ENCODE data around the gene AZU1.

AZU1 gene

GRCh38 chr19:797528-798414 lies 29.9 kb upstream of the AZU1 start:
- DNase-seq (ENCODE audit: low read depth), result peak; percentile 90

GRCh38 chr19:798415-799075 lies 29.1 kb upstream of the AZU1 start:
- no peak for DNase-seq (ENCODE audit: low read depth)

DNA sequence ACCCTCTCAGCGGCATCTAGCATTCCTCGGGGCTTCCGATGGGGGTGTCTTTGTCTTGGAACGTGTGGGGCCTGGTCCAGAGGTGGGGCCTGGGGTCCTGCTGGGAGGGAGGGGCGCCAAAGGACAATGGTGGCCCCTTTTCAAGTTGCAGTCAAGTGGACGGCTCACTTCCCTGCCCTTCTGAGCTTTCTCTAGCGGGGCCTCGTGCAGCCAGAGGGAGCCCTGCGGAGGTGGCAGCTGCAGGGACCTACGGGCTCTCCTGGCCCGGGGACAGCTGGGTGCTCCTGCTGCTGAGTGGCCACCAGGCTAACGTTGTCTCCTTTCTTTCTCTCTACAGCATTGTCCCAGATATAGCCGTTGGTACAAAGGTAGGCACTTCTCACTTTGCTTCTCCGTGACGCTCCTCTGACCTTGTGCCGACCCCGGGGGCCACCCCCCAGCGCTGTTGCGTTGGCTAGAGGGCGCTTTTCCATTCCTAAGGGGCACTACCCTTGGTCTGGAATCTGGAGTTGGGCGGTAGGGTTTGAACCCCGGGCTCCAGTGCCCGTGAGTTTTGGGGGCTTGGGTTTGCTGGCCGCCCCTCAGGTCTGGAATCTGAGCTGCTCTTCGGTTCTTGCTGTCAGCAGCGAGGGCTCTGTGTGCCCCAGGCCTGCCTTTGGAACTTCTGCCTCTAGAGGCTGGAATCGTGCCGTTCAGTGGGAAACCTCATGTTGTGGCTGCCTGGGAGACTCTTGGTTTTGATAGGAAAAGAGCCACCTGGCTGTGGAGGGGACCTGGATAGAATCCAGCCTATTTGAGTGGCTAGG lies 28.4 kb upstream of the AZU1 start:
- peak; percentile 64 for DNase-seq (ENCODE audit: low read depth)

DNA sequence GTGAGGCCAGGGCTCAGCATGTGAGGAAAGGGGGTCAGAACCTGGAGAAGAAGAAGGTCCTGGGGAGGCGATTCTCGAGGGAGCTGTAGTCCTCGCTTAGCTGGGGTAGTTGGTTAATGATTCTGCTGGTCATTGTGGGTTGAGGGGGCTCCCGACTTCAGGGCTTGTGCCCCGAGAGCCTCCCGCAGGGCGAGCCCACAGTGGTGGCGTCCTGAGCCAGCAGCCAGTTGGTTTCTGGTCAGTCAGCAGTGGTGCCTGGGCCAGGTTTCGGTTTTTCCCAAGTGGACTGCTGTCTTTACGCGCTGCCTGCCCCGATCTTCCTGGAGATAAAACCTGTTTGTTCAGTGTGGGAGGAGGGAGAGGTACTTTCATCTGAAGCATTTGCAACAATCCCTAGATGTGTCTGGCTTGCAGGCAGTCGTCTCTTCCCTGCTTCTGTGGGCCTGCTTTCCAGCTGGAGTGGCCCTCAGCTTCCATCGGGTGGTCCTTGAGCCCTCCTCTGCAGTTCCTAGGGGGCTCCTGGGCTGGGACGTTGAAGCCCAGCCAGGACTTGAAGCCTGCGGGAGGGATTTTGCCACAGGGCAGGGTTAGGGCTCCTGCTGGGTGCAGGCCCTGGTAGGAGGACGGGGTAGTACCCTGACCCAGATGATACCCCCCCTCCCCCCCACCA lies 27.1 kb upstream of the AZU1 start:
- peak; percentile 29 for DNase-seq (ENCODE audit: low read depth)

DNA sequence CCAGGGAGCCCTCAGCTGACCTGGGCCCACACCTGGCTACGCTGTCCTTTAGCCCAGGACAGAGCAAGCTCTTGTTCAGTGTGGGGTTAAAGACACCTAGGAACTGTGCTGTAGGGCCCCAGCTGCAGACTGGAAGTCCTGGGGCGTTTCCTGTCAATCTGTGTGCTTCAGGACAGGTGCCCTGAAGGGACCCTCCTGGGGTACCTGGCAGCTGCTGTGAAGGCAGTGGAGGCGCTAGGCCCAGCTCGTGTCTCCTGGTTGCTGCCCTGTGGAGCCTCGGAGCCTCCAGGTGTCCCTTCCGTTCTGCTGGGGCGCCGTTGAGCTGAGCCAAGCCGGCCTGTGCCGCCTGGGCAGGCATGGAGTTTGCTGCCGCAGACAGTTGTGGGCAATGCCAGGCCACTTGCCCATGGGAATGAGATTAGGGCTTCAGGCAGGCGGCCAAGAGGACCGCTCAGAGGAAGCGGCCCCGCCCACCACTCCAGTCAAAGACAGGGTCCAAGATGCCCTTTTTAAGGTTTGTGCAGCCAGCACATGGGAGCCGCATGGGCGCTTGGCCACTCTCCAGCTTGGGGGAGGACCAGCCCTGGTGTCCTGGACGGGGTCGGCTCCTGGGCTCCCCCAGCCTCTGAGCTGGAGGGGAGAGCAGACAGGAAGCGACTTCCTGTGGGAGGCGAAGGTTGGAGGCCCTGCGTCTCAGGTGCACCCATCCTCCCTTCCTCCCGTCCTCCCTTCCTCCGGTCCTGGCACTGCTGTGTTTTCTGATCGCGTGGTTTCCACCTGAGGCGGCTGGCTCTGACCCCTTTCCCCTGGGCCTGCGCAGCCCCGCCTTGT lies 26.4 kb upstream of the AZU1 start:
- DNase-seq (ENCODE audit: low read depth), result peak; percentile 54

- DNase-seq (ENCODE audit: low read depth), result peak; percentile 37
These were observed 25.7 kb upstream of the AZU1 start for GRCh38 chr19:801861-802497.

DNA sequence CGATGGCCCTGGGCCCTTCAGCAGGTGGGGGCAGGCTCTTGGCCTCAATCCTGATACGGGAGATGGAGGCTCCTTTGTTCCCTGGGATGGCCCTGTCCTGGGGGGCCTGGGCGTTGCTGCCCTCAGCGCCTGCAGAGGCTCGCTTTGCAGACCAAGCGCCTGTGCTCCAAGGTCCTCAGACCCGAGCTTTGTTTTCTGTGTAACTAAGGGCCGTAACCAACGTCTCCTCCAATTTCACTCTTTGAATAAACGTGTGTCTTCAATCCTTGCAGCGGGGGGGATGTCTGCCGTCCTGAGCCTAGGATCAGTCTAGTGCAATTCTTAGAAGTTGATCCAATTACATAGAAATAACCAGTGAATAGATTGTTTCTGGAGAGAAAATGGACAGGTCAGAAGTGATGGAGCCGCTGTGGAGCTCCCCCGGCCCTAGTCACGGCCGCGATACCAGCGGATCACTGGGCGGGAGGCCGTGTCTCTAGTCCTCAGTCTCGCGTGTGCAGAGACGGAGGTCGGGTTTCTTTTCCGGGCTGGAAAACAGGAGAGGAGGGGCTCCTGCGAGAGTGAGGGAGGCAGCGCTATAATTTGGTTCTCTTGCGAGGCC lies 25.0 kb upstream of the AZU1 start:
- no peak for DNase-seq (ENCODE audit: low read depth)

DNA sequence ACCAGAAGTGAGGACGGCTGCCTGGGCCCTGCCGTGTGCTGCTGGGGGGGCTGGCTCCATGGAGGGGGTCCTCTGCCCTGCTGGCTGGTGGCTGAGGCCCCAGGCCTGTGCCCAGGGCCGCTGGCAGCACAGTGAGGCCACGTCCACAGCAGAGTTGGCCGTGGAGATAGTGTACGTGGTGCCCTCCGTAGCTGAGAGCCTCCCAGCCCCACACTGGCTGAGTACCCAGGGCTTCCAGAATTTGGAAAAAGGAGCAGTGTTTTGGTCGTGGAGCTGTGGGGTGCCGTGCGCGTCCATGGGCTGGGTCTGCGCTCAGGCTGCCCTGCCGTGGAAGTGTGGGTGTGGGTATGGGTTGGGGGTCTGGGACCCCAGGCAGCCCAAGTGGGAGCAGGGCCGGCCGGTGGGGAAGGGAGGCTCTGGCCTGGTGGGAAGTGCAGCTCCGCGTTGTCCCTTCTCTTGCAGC lies 24.5 kb upstream of the AZU1 start:
- no peak for DNase-seq (ENCODE audit: low read depth)

DNA sequence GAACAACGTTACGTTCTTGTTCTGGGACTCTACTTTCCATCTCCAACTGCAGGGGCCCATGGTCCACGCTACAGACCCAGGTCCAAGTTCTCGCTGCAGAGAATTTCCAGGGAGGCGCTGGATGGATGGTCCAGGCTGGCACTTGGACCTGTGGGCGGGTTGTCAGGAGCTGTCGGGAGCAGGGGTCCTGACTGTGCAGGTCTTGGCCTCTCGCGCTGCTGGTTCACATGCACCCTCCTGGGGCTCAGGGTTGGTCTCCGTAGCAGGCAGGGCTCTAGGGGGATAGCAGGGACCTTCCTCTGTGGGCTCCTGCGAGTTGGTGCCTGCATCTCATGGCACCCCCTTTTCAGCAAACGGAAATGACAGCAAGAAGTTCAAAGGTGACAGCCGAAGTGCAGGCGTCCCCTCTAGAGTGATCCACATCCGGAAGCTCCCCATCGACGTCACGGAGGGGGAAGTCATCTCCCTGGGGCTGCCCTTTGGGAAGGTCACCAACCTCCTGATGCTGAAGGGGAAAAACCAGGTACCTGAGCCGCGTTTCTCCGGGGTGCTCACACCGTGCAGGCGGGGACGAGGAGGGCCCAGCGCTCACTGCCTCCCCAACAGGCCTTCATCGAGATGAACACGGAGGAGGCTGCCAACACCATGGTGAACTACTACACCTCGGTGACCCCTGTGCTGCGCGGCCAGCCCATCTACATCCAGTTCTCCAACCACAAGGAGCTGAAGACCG lies 23.8 kb upstream of the AZU1 start:
- no peak for DNase-seq (ENCODE audit: low read depth)

DNA sequence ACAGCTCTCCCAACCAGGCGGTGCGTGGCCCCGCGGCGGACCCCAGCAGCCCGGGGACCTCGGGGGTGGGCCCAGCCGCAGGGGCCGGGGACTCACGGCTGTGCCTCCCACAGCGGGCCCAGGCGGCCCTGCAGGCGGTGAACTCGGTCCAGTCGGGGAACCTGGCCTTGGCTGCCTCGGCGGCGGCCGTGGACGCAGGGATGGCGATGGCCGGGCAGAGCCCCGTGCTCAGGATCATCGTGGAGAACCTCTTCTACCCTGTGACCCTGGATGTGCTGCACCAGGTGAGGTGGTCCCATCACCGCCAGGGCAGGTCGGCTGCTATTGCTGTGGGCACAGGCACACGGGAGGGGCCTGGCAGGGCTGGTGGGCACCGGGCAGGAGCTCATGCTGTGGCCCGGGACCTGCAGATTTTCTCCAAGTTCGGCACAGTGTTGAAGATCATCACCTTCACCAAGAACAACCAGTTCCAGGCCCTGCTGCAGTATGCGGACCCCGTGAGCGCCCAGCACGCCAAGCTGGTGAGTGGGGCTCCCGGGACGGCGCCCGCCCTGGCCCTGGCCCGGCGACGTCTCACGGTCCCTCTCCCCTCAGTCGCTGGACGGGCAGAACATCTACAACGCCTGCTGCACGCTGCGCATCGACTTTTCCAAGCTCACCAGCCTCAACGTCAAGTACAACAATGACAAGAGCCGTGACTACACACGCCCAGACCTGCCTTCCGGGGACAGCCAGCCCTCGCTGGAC lies 23.0 kb upstream of the AZU1 start:
- no peak for DNase-seq (ENCODE audit: low read depth)

GRCh38 chr19:805166-805551 lies 22.5 kb upstream of the AZU1 start:
- no peak for DNase-seq (ENCODE audit: low read depth)

GRCh38 chr19:805600-806550 lies 21.8 kb upstream of the AZU1 start:
- no peak for DNase-seq (ENCODE audit: low read depth)

DNA sequence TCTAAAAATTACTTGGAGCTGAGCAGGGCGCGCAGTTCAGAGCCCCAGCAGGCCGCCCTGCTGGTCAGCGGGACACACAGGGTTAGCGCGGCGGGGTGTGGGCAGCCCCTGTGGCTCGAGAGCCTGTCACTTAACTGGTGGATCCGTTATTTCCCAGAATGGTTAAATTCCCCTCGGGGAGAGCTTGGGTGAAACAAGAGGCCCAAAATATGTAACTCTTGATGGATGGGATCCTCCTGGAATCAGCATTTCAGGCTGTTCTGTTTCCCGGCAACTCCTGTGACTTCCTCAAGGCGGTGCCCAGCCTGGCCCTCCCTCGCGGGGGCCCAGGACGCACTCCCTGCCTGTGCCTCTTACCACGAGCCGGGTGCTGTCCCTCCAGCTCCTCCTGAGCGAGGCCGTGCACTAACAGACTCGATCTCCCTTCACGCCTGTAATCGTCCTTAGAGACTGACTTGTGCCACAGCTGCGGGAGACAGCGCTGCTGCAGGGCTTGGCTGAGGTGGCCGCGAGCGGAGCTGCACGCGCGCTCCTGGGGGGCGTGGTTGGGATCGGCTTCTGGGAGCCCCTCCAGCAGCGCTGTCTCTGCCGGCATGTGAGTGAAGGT lies 20.7 kb upstream of the AZU1 start:
- no peak for DNase-seq (ENCODE audit: low read depth)

DNA sequence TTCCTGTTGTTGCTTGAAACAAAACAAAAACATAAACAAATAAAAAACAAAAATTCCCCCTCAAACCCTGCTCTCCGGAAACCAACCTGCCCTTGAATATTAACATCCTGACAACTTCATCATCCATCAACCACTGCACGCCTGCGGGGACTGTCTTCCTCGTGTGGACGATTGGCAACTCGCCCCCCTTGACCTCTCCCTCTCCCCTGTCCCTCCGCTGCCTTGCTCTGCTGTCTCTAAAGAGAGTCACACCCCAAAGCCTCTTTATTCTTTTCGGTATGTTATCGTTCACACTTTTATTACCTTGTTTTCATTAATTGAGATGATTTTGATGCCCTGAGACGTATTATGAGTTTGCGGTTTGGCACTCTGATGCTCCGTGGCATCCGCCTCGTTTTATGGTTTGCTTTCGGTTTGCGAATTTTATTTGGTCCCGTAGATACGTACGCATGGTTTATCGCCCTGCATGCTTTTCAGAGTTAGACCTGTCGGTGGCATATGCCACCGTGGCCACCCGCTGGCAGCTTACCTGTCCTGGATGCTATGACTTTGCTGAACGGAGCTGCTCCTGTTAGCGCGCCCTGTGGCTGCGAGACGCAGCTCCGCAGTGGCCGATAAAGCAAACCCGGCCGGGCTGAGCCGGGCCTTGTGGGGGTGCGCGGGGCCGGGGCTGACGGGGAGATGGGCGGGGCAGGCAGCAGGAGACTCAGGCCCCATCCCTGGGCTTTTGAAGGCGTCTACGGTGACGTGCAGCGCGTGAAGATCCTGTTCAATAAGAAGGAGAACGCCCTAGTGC lies 19.8 kb upstream of the AZU1 start:
- no peak for DNase-seq (ENCODE audit: low read depth)

GRCh38 chr19:808423-808775 lies 19.2 kb upstream of the AZU1 start:
- DNase-seq (ENCODE audit: low read depth), result no peak

GRCh38 chr19:810077-810855 lies 17.4 kb upstream of the AZU1 start:
- DNase-seq (ENCODE audit: low read depth), result no peak
